ENCODE measurements around the gene SGTB. TPM values are rescaled to one million over a fixed set of nuclear protein-coding genes. Genes with fewer than 3 reads are reported as not detected.

The SGTB gene
- total RNA-seq, 1 experiment from 2014 or later = 9.8 TPM

GRCh38 chr5:65620021-65620420 lies 101.9 kb downstream of the SGTB start:
- H3K4me2 ChIP-seq = no peak overlapping the region
- H3K9me3 ChIP-seq (ENCODE audit: insufficient read depth, low read depth) = no peaks in the 10 kb centered on the region
- no peaks in the 10 kb centered on the region for H3K9me2 ChIP-seq (ENCODE audit: insufficient read depth)
- ChIA-PET CTCF (interaction anchor here (0.7 kb wide), 1 partner anchor 686 kb away, joined by 3 read pairs; no protein-coding TSS in a partner anchor), POLR2A (ENCODE audit: unreplicated experiment) (interaction anchor here (0.7 kb wide), 1 partner anchor 12 kb away, joined by 4 read pairs; no protein-coding TSS in a partner anchor)
- no TSS peak for BruUV-seq (replicated peaks)
- DNase-seq = peak in 1 of 2 experiments; percentile 42
- no peaks in the 10 kb centered on the region for H3K27me3 ChIP-seq (ENCODE audit: insufficient read depth, low read depth)
- H3K27ac ChIP-seq = no peak overlapping the region
- H3K4me1 ChIP-seq (replicated peaks; ENCODE audit: insufficient read depth) = peaks cover 12% of the 10 kb centered on the region
- H4K20me1 ChIP-seq (ENCODE audit: insufficient read depth) = peaks cover 14% of the 10 kb centered on the region; the same call in 1 of the 2 replicates
- no peaks in the 10 kb centered on the region for H3F3A ChIP-seq (ENCODE audit: insufficient read depth, low read depth)
- H2AFZ ChIP-seq = no peak overlapping the region
- peaks cover 10% of the 10 kb centered on the region; the same call in 1 of the 2 replicates for H3K36me3 ChIP-seq (ENCODE audit: low read depth)
- intact Hi-C loops (cut with micrococcal nuclease; ENCODE audit: unreplicated experiment) = no loop called here
- H3K4me3 ChIP-seq = no peak overlapping the region
- H3K79me2 ChIP-seq (ENCODE audit: low read depth) = peaks cover 57% of the 10 kb centered on the region
- no peak for TF ChIP-seq CTCF (conservative IDR thresholded peaks at IDR 0.05)
- TF ChIP-seq EZH2 (IDR thresholded peaks at IDR 0.05; ENCODE audit: low read depth) = no peak

Other genes starting within 250 kb of the SGTB start
- 1.4 and 2.1 TPM in 2 replicates for gene ADAMTS6, start 240.2 kb downstream of the SGTB start, total RNA-seq (2021)
- 34.6 and 45.6 TPM in 2 replicates for gene CENPK, start 158.9 kb downstream of the SGTB start, total RNA-seq (2021)
- gene PPWD1, start 158.8 kb downstream of the SGTB start, total RNA-seq (2021) = 37.4 and 38.9 TPM in 2 replicates
- gene TRIM23, start 97.8 kb downstream of the SGTB start, total RNA-seq (2021) = 6.8 and 9.7 TPM in 2 replicates
- 1.9 and 3.3 TPM in 2 replicates for gene SHLD3, start 97.1 kb downstream of the SGTB start, total RNA-seq (2021)
- 16.2 and 16.5 TPM in 2 replicates for gene TRAPPC13, start 97.1 kb downstream of the SGTB start, total RNA-seq (2021)
- 56.7 and 74.7 TPM in 2 replicates for gene NLN, start 96 bp upstream of the SGTB start, total RNA-seq (2021)
- gene ERBIN, start 204.5 kb upstream of the SGTB start, total RNA-seq (2021) = 112 and 143 TPM in 2 replicates